SK-N-SH (cell line): Measurements from ENCODE around the gene CCDC27. TPM values are rescaled to one million over a fixed set of nuclear protein-coding genes. Genes with fewer than 3 reads are reported as not detected.

Experiments used
- CTCF ChIA-PET: fragments of 300-600, 350-600 bp; formaldehyde crosslinking; extraction: SDS; loops from one replicate; lab custom pipeline; 2021; lab: Yijun Ruan, JAX
- POLR2A ChIA-PET: fragments of 350-600 bp; sonication (Branson Sonifier 250); formaldehyde crosslinking; extraction: SDS; loops from one replicate; lab custom pipeline; 2020; ENCODE audit warnings: antibody characterized with exemption, inconsistent platforms; lab: Yijun Ruan, JAX
- DNase-seq: peaks from one replicate; pipeline ENCODE4 v3.0.0; 2012
- H2AFZ ChIP-seq: fragments of 200-600 bp; sonication (generic); 2 replicates; pipeline ENCODE4 v1.8.1; 2016; ENCODE audit warnings: antibody characterized with exemption, mild to moderate bottlenecking, low read depth
- H3F3A ChIP-seq: fragments of 200-600 bp; sonication (generic); replicated peaks from 2 replicates; pipeline ENCODE3; 2016; ENCODE audit warnings: antibody characterized with exemption, mild to moderate bottlenecking; ENCODE audit not compliant: insufficient read depth
- H3K27ac ChIP-seq, 2 experiments: fragments of 200-500 bp in 1 of 2; fragments of 200-600 bp in 1 of 2; sonication (Bioruptor generic) in 1 of 2; sonication (generic), shearing (Covaris generic) in 1 of 2; 2 replicates each; pipeline versions ENCODE4 v1.5.1 to v1.6.1; 2014 to 2016; ENCODE audit warnings: low read depth in 2 of 2, inconsistent platforms in 1 of 2, low read length in 1 of 2, mild to moderate bottlenecking in 1 of 2, mixed read lengths in 1 of 2
- H3K27me3 ChIP-seq: fragments of 200-600 bp; sonication (generic), shearing (Covaris generic); 2 replicates; pipeline ENCODE4 v1.6.1; 2016; ENCODE audit warnings: mixed run types; ENCODE audit not compliant: insufficient read depth
- H3K36me3 ChIP-seq, 2 experiments: fragments of 200-500 bp in 1 of 2; fragments of 200-600 bp in 1 of 2; sonication (Bioruptor generic) in 1 of 2; sonication (generic) in 1 of 2; replicated peaks in 1 of 2; 2 replicates each; pipeline versions ENCODE3 to v1.5.1; 2014 to 2016; ENCODE audit warnings: low read length in 1 of 2, mild to moderate bottlenecking in 1 of 2; ENCODE audit not compliant: insufficient read depth in 2 of 2, control insufficient read depth in 1 of 2
- H3K4me1 ChIP-seq, 2 experiments: fragments of 200-500 bp in 1 of 2; fragments of 200-600 bp in 1 of 2; sonication (Bioruptor generic) in 1 of 2; sonication (generic), shearing (Covaris generic) in 1 of 2; 2 replicates each; pipeline versions ENCODE4 v1.5.1 to v1.6.1; 2014 to 2016; ENCODE audit warnings: low read depth in 1 of 2, low read length in 1 of 2, mixed run types in 1 of 2; ENCODE audit not compliant: insufficient read depth in 2 of 2, control insufficient read depth in 1 of 2
- H3K4me2 ChIP-seq: fragments of 200-600 bp; sonication (generic), shearing (Covaris generic); 2 replicates; pipeline ENCODE4 v1.6.1; 2017; ENCODE audit warnings: mixed run types
- H3K4me3 ChIP-seq, 2 experiments: fragments of 200-500 bp in 1 of 2; fragments of 200-600 bp in 1 of 2; sonication (Bioruptor generic) in 1 of 2; sonication (generic), shearing (Covaris generic) in 1 of 2; 2 replicates each; pipeline versions ENCODE4 v1.5.1 to v1.8.1; 2014 to 2016; ENCODE audit warnings: low read depth in 2 of 2, inconsistent platforms in 1 of 2, low read length in 1 of 2, mild to moderate bottlenecking in 1 of 2, mixed read lengths in 1 of 2, moderate library complexity in 1 of 2
- H3K79me2 ChIP-seq: fragments of 200-600 bp; sonication (generic); 2 replicates; pipeline ENCODE4 v1.8.1; 2017; ENCODE audit warnings: mild to moderate bottlenecking; ENCODE audit not compliant: insufficient read depth
- H3K9ac ChIP-seq: fragments of 200-600 bp; sonication (generic); 2 replicates; pipeline ENCODE4 v1.6.1; 2017; ENCODE audit warnings: mixed run types
- H3K9me2 ChIP-seq: fragments of 200-600 bp; sonication (generic); 2 replicates; pipeline ENCODE4 v1.6.1; 2017; ENCODE audit warnings: mixed run types
- H3K9me3 ChIP-seq: fragments of 200-600 bp; sonication (generic); 2 replicates; pipeline ENCODE4 v1.6.1; 2017; ENCODE audit warnings: mixed run types, mild to moderate bottlenecking, moderate library complexity
- H4K20me1 ChIP-seq: fragments of 200-600 bp; sonication (generic); 2 replicates; pipeline ENCODE4 v1.6.1; 2017; ENCODE audit warnings: mild to moderate bottlenecking, mixed run types; ENCODE audit not compliant: insufficient read depth
- CHD2 ChIP-seq: fragments of 150-350 bp; IDR thresholded peaks from 2 replicates; pipeline ENCODE4 v1.6.1; 2018; ENCODE audit warnings: low read length; ENCODE audit not compliant: partially characterized antibody
- CTCF ChIP-seq: fragments of 200-600 bp; sonication (generic); IDR thresholded peaks from 2 replicates; pipeline ENCODE4 v1.6.1; 2017; ENCODE audit warnings: antibody characterized with exemption, mild to moderate bottlenecking, moderate library complexity
- EP300 ChIP-seq, 2 experiments: IDR thresholded peaks; 2 replicates each; pipeline versions ENCODE4 v1.4.0 to v1.6.1; 2012; ENCODE audit warnings: borderline replicate concordance in 1 of 2, low read depth in 1 of 2, low read length in 1 of 2
- GABPA ChIP-seq: IDR thresholded peaks from 2 replicates; pipeline ENCODE4 v1.4.0; 2012; ENCODE audit warnings: low read depth, mild to moderate bottlenecking
- GATA2 ChIP-seq: sonication (generic); formaldehyde crosslinking; IDR thresholded peaks from 2 replicates; pipeline ENCODE4 v1.5.0; 2020; ENCODE audit warnings: mild to moderate bottlenecking, missing genetic modification reagents
- MXI1 ChIP-seq: IDR thresholded peaks from 2 replicates; pipeline ENCODE4 v1.6.1; 2012; ENCODE audit warnings: mild to moderate bottlenecking, low read depth, low read length, improper control_type of control experiment
- RAD21 ChIP-seq: IDR thresholded peaks from 2 replicates; pipeline ENCODE4 v1.6.1; 2012; ENCODE audit warnings: mild to moderate bottlenecking, low read length
- SIN3A ChIP-seq: IDR thresholded peaks from 2 replicates; pipeline ENCODE4 v1.6.1; 2012; ENCODE audit warnings: low read depth, mild to moderate bottlenecking, low read length, moderate library complexity, borderline replicate concordance
- SMC3 ChIP-seq: IDR thresholded peaks from 2 replicates; pipeline ENCODE4 v1.6.1; 2012; ENCODE audit warnings: low read depth, low read length, improper control_type of control experiment
- USF1 ChIP-seq: IDR thresholded peaks from 2 replicates; pipeline ENCODE4 v1.4.0; 2012; ENCODE audit warnings: low read depth, borderline replicate concordance
- WGBS: methylation state at CpG from one replicate; pipeline ENCODE4 v1.1.6; 2017; ENCODE audit warnings: low lambda C conversion rate; 5-methylcytosine and 5-hydroxymethylcytosine counted together
- polyA plus RNA-seq, 3 experiments: library from polyadenylated mRNA; depleted of rRNA; stranded (reverse); fragments of >200 nt; gene quantifications; 2 replicates each; pipeline ENCODE4 v1.2.3, GENCODE V29; 2012

CCDC27 gene
- polyA plus RNA-seq, 1 of the 3 experiments (the other 2 are of a cell fraction) = not detected

GRCh38 chr1:3741566-3742438 is 10.4 kb upstream of the CCDC27 start:
- no peak overlapping the region for H3K27ac ChIP-seq
- H3K9me2 ChIP-seq = no peaks in the 10 kb centered on the region
- TF ChIP-seq CHD2 = no peak
- no peak for TF ChIP-seq USF1
- H4K20me1 ChIP-seq = no peaks in the 10 kb centered on the region
- H3K9me3 ChIP-seq = no peaks in the 10 kb centered on the region
- 97% methylated on average over 22 of the region's 22 CpGs for WGBS
- no peak for DNase-seq
- peaks cover 7 to 43% of the 10 kb centered on the region in 2 experiments for H3K36me3 ChIP-seq
- H3K4me2 ChIP-seq = no peak overlapping the region
- no peak overlapping the region for H3K4me3 ChIP-seq
- peaks cover 0 to 26% of the 10 kb centered on the region in 2 experiments; a peak in 1 of 4 replicates for H3K4me1 ChIP-seq
- no peaks in the 10 kb centered on the region for H3K27me3 ChIP-seq
- no peaks in the 10 kb centered on the region for H3K79me2 ChIP-seq
- ChIA-PET CTCF (interaction anchor here (1.2 to 2.6 kb wide), 2 partner anchors 17 to 126 kb away, joined by 4 to 10 read pairs; no protein-coding TSS in a partner anchor), POLR2A (no interaction called here)
- H3K9ac ChIP-seq = no peak overlapping the region
- H3F3A ChIP-seq = peaks cover 4% of the 10 kb centered on the region
- H2AFZ ChIP-seq = no peak overlapping the region

GRCh38 chr1:3742439-3743298 is 9.6 kb upstream of the CCDC27 start:
- ChIA-PET POLR2A (no interaction called here), CTCF (interaction anchor here (2.6 kb wide), 1 partner anchor 18 kb away, joined by 10 read pairs; no protein-coding TSS in a partner anchor)

More at GRCh38 chr1:3742439-3743298, 9.6 kb upstream of the CCDC27 start:
- no peak for DNase-seq
- no peaks in the 10 kb centered on the region for H3K27me3 ChIP-seq
- TF ChIP-seq SMC3 (no peak), CTCF (no peak), EP300 (IDR thresholded peaks at IDR 0.05; ENCODE audit: borderline replicate concordance in 1 of 2, low read depth in 1 of 2, low read length in 1 of 2) (no peak), MXI1 (no peak), SIN3A (no peak), RAD21 (no peak), GABPA (no peak), GATA2 (CRISPR knock-in tag) (no peak)
- no peak overlapping the region for H3K9ac ChIP-seq
- no peak overlapping the region for H3K27ac ChIP-seq
- peaks cover 0 to 27% of the 10 kb centered on the region in 2 experiments; a peak in 1 of 4 replicates for H3K4me1 ChIP-seq
- no peak overlapping the region for H3K4me2 ChIP-seq
- peaks cover 7 to 37% of the 10 kb centered on the region in 2 experiments for H3K36me3 ChIP-seq
- H3K4me3 ChIP-seq = no peak overlapping the region
- H2AFZ ChIP-seq = no peak overlapping the region
- H3K9me3 ChIP-seq = no peaks in the 10 kb centered on the region
- WGBS = 75% methylated on average over 11 of the region's 24 CpGs
- no peaks in the 10 kb centered on the region for H3K9me2 ChIP-seq
- no peaks in the 10 kb centered on the region for H4K20me1 ChIP-seq
- H3F3A ChIP-seq = peaks cover 8% of the 10 kb centered on the region
- peaks cover 2% of the 10 kb centered on the region; the same call in 1 of the 2 replicates for H3K79me2 ChIP-seq
